Endothelial cell (in vitro differentiated cells): ENCODE data around the gene DCAF4L1. TPM values are rescaled to one million over a fixed set of nuclear protein-coding genes. Genes with fewer than 3 reads are reported as not detected.
A peak's percentile ranks its signal among the peaks of the same experiment; 100 is the strongest.

Experiments used
- DNase-seq: peaks from one replicate; pipeline ENCODE4 v3.0.0; 2021; ENCODE audit warnings: low spot score
- H3K27ac Mint-ChIP-seq: one replicate; pipeline ENCODE4 v1.8.0; 2021; ENCODE audit warnings: mixed read lengths, inconsistent platforms; ENCODE audit not compliant: unreplicated experiment
- H3K27me3 Mint-ChIP-seq: one replicate; pipeline ENCODE4 v1.8.0; 2021; ENCODE audit warnings: mild to moderate bottlenecking, moderate library complexity, mixed read lengths, inconsistent platforms; ENCODE audit not compliant: unreplicated experiment
- H3K36me3 Mint-ChIP-seq: one replicate; pipeline ENCODE4 v1.8.0; 2021; ENCODE audit warnings: mild to moderate bottlenecking, low read depth, mixed read lengths, inconsistent platforms; ENCODE audit not compliant: unreplicated experiment
- H3K4me1 Mint-ChIP-seq: one replicate; pipeline ENCODE4 v1.8.0; 2021; ENCODE audit warnings: mild to moderate bottlenecking, mixed read lengths, inconsistent platforms; ENCODE audit not compliant: unreplicated experiment
- H3K4me3 Mint-ChIP-seq: one replicate; pipeline ENCODE4 v1.8.0; 2021; ENCODE audit warnings: mild to moderate bottlenecking, mixed read lengths, inconsistent platforms; ENCODE audit not compliant: unreplicated experiment
- H3K9me3 Mint-ChIP-seq: one replicate; pipeline ENCODE4 v1.8.0; 2021; ENCODE audit warnings: mixed read lengths, inconsistent platforms; ENCODE audit not compliant: unreplicated experiment
- CTCF ChIP-seq: fragments of 200-600 bp; sonication (generic); IDR thresholded peaks from one replicate; pipeline ENCODE4 v1.5.0; 2021; ENCODE audit warnings: antibody characterized with exemption; ENCODE audit not compliant: unreplicated experiment
- total RNA-seq: library from RNA; stranded (reverse); fragmentation: NEBNext Ultra II Directional; extraction: Animal tissue kit (Norgen Biotek cat#: 25700); gene quantifications from one replicate; pipeline ENCODE4 v1.2.1, GENCODE V29; 2021; ENCODE audit not compliant: unreplicated experiment

DCAF4L1 gene
- total RNA-seq, 1 donor from 2014 or later, result 0.44 TPM

GRCh38 chr4:41969671-41970070 is 11.9 kb upstream of the DCAF4L1 start:
- Mint-ChIP-seq H3K9me3 (no peaks in the 10 kb centered on the region), H3K27me3 (peaks cover 1% of the 10 kb centered on the region), H3K27ac (no peak overlapping the region), H3K36me3 (peaks cover 16% of the 10 kb centered on the region), H3K4me3 (no peak overlapping the region), H3K4me1 (no peaks in the 10 kb centered on the region)
- no peak for DNase-seq
- TF ChIP-seq CTCF, result no peak

GRCh38 chr4:41975341-41975740 is 6.2 kb upstream of the DCAF4L1 start:
- Mint-ChIP-seq H3K9me3 (no peaks in the 10 kb centered on the region), H3K4me3 (no peak overlapping the region), H3K36me3 (peaks cover 5% of the 10 kb centered on the region), H3K4me1 (peaks cover 15% of the 10 kb centered on the region), H3K27me3 (peaks cover 3% of the 10 kb centered on the region), H3K27ac (peak overlapping the region; percentile 7)
- TF ChIP-seq CTCF, result no peak
- no peak for DNase-seq

DNA sequence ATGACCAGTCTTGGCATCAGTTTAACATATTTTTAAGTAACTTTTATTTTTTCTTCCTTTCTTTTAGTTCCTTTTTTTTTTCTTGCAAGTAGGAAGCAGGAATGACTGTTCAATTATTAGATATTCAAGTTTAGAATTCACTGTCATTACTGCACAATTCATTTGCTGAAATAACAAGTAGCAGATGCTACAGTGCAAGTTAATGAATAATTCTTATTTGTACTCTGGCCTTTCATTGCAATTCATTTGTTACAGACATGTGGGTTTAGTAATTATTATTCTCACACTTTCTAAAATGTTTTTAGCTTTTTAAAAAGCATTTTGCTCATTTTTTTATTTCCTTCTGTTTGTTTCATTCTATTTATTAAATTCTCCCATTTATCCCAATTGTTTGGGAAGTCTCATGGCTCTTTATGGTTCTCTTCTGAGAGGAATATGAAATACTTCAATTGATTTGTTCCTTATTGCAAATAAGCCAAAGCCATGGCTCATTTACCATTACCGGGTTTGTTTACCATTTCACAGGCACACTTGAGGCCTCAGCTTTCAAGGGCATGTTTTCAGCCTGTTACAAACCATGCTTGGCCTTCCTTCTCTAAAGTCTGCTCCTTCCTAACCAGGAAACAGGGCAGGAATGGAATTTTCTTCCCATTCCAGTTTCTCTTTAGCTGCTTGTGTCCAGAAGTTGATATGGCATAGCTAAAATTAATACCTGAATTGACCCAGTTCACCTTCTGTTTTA is 4.6 kb upstream of the DCAF4L1 start:
- Mint-ChIP-seq H3K27me3 (peaks cover 8% of the 10 kb centered on the region), H3K4me3 (no peak overlapping the region), H3K4me1 (peaks cover 21% of the 10 kb centered on the region), H3K36me3 (peaks cover 12% of the 10 kb centered on the region), H3K27ac (peak overlapping the region; percentile 81), H3K9me3 (peaks cover 8% of the 10 kb centered on the region)
- DNase-seq, result no peak
- TF ChIP-seq CTCF, result no peak

GRCh38 chr4:41977709-41978108 is 3.8 kb upstream of the DCAF4L1 start:
- peaks cover 21% of the 10 kb centered on the region for H3K4me1 Mint-ChIP-seq
- DNase-seq, result no peak
- peak overlapping the region; percentile 81 for H3K27ac Mint-ChIP-seq

More at GRCh38 chr4:41977709-41978108, 3.8 kb upstream of the DCAF4L1 start:
- Mint-ChIP-seq H3K27me3 (peaks cover 11% of the 10 kb centered on the region), H3K9me3 (peaks cover 8% of the 10 kb centered on the region), H3K4me3 (no peak overlapping the region), H3K36me3 (peaks cover 7% of the 10 kb centered on the region)
- TF ChIP-seq CTCF, result no peak
